H1 (cell line): ENCODE data around the gene TMEM243. TPM values are rescaled to one million over a fixed set of nuclear protein-coding genes. Genes with fewer than 3 reads are reported as not detected.

Experiments
- polyA plus RNA-seq, 7 experiments: library from polyadenylated mRNA; depleted of rRNA in 3 of 7; stranded (reverse) in 5 of 7; unstranded in 2 of 7; fragments of >200 nt in 5 of 7; fragments of 200-250 nt in 2 of 7; gene quantifications; 1 replicate in 5 of 7; 2 replicates in 1 of 7; 4 replicates in 1 of 7; pipeline versions ENCODE4 v1.2.1 to v1.2.3, GENCODE V29; 2011 to 2013; ENCODE audit warnings: missing spikeins in 2 of 7, mixed read lengths in 2 of 7
- small RNA-seq: library from polyadenylated mRNA; stranded (forward); fragments of <200 nt; extraction: miRNeasy Mini kit (QIAGEN cat#:217004); gene quantifications from one replicate; pipeline ENCODE3, GENCODE V24; 2013; ENCODE audit not compliant: insufficient read depth
- total RNA-seq: library from RNA; stranded (reverse); fragmentation: NEBNext Ultra II Directional; extraction: Animal tissue kit (Norgen Biotek cat#: 25700); gene quantifications from 2 replicates; pipeline ENCODE4 v1.2.1, GENCODE V29; 2021

TMEM243 gene
- total and polyA plus RNA-seq, 2 of the 8 experiments (the other 6 are each of a cell fraction or from before 2014, with no cell fraction given), result 23.7 to 27.6 TPM

Small RNA genes within 50 kb of the gene (small RNA-seq; reads per million reads assigned to genes)
- gene RF00019 (not detected), gene RF02271 (not detected)

Other genes with a start within 250 kb of the TMEM243 start
- 32.9 TPM in 2 replicates for gene ELAPOR2, start 160.1 kb downstream of the TMEM243 start, total RNA-seq
- 11.2 and 12.9 TPM in 2 replicates for gene ELAPOR2, start 160.1 kb downstream of the TMEM243 start, polyA plus RNA-seq (2011; rRNA removed)
- gene DMTF1, start 67.3 kb downstream of the TMEM243 start, total RNA-seq, result 76.9 and 86.0 TPM in 2 replicates
- gene DMTF1, start 67.3 kb downstream of the TMEM243 start, polyA plus RNA-seq (2011; rRNA removed), result 70.7 and 115 TPM in 2 replicates
- 5.6 and 6.1 TPM in 2 replicates for gene CROT, start 125.9 kb upstream of the TMEM243 start, total RNA-seq
- 1.3 and 2.2 TPM in 2 replicates for gene CROT, start 125.9 kb upstream of the TMEM243 start, polyA plus RNA-seq (2011; rRNA removed)